GOT3 (cell line): ENCODE data around the gene KCNE4.
A peak's percentile ranks its signal among the peaks of the same experiment; 100 is the strongest.

Source experiments
- DNase-seq: peaks from one replicate; lab custom pipeline; 2025; ENCODE audit warnings: mixed read lengths; lab: John Stamatoyannopoulos, UW

The KCNE4 gene

DNA sequence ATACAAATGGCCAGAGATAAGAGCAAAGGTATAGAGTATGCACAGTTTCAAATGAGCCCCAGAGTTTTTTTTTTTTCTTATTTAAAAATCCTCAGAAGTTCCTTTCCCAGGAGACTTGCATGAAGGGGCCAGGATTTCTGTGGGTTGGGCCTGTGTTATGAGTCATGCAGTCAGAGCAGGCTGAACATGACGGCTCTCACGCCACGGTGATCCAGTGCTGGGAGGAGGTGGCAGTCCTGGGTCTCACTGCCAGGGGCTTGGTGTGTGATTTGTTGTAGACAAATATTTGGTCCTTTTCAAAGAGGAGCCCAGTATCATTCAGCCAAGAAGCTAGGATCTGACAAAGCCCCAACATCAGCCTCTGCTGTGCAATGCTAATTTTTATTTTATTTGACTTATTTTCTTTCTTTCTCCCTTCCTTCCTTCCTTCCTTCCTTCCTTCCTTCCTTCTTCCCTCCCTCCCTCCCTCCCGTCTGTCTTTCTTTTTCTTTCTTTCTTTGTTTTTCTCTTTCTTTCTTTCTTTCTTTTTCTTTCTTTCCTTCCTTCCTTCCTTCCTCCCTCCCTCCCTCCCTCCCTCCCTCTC, 10.4 kb upstream of the KCNE4 start:
- DNase-seq, result peak; percentile 52

DNA sequence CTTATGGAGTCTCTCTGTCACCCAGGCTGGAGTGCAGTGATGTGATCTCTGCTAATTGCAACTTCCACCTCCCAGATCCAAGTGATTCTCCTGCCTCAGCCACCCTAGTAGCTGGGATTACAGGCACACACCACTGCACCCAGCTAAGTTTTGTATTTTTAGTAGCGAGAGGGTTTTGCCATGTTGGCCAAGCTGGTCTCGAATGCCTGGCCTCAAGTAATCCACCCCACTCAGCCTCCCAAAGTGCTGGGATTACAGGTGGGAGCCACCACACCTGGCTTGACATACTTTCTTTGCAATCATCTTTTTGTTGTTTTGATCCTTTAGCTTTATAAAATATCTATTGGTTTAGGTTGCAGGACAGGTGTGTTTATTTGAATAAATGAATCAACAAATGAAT, 9.7 kb upstream of the KCNE4 start:
- no peak for DNase-seq

DNA sequence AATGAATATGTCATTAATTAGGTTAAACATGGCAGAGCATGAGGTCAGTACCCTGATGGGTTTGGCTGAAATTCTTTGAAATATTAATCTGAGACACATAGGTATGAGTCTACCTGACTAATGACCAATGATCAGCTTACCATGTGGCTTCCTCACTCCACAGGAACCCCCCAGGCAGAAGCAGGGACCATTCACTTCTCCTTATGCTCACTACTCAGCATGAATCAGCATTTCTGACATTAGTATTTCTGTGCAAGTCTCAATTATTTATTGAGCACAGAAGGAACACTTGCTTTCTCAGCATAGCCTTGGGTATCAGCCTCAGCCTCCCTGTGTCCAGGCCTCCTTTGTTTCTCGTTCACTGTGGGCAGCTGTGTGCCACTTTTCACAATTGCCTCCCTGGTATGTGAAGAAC, 9.3 kb upstream of the KCNE4 start:
- no peak for DNase-seq

DNA sequence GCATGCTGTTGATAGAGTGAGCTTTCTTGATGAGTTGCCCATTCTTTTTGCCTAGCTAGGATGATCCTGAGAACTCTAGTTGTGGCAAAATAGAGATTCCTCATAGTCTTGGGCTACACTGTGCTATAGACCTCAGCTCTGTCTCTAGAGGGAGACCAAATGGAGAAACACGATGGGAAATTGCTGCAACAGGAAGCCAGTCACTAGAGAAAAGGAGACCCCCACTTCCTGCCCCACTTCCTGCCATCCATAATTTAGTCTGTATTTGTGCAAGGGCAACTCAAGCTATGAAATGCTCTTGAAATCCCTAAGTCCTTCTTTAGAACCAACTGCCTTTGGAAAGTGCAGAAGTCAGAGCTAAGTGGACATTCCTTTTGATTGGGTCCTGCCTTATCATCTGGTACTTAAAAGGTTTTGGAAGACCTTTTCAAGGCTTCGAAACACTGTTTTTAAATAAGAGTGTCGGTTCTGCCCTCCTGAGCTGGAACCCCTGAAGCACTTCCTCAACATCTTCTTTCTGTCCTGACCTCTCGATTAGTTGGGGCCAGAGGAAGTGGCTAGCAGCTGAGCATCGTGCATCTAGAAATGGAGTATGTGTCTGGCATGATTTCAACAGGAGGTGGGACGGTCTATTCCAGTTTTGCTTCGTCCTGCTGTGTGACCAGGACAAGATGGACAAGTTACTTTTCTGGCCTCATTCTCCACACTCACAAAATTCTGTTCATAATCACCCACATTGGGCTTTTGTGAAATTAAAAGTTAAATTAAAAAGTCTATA, 8.6 kb upstream of the KCNE4 start:
- DNase-seq, result no peak

DNA sequence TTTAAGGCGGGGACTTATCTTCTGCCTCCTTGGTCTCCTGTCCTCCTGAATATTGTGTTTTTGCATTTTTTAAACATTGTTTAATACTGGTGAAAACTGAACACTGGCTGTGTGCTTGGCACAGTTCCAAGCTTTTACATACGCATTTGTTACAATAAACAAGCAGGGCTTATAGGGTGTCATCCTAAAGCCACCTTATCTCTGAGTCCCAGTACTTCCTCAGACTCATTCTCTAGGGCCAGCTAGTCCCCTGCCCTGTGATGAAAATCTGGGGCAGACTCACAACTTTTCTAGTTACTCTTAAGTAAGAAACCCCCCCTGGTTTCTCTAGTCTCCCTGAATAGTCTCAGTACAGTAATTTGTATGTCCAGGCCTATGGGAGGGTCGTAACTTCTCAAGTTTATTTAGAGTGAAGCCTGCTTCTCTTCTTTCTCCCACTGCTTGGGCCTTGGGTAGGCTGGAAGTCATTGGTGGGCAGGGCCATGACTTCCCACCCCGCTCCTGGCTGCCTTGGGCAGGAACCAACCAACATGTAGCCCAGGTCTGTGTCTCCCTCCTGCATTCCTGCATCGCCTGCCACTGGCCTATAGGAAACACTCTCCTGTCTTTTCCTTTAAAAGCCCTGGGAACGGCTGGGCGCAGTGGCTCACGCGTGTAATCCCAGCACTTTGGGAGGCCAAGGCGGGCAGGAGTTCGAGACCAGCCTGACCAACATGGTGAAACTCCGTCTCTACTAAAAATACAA, 7.7 kb upstream of the KCNE4 start:
- DNase-seq, result no peak

DNA sequence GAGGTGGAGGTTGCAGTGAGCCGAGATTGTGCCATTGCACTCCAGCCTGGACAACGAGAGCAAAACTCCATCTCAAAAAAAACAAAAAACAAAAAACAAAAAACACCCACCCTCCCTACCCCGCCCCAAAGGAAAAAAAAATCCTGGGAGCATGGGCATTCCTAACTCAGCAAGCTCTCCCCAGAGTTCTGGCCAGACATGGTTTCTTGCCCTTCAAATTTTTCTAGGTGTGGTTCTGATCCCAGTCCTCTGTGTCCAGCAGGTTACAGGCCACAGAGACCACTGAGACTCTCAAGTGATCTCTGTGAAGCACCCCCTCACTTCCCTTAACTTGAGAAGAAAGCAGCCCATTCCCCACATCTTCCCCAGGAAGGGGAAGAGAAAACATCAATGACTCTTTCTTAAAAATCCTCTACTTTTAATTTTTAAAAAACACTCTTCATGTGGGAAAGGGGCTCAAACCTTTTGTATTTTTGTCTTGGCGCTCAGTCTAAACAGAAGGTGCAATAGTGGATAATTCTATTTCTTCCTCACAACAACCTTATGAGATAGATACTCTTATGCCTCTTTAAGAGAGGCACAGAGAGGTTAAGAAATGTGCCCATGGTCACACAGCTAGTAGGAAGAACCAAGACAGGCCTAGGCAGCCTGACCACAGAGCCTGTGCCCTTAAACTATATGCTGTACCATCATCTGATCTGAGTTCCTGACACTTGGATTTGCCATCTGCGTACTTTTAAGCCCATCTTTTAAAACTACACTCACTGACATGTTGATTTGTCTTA, 6.9 kb upstream of the KCNE4 start:
- no peak for DNase-seq

DNA sequence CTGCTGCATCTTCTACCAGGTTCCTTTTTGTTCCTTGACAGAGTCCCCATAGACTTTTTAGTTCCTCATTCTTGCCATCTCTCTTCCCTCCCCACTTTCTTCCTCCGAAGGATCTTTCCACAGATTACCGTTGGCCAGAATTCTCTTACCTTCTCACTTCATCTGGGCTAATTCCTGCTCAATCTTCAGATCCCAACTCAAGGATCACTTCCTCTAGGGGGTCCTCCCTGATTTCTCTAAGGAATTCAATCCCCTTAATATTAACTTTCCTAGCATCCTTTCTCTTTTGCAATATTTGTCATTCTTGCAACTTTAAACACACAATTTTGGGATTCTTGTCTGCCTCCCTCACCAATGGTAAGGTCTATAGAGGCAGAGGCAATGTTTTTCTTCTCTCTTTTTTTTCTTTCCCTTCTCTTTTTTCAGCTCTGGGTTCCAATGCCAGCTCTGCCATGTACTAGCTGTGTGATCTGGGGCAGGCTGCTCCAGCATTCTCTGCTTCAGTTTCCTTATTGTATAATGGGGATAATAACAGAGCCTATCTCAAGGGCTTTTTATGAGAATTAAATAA, 5.4 kb upstream of the KCNE4 start:
- no peak for DNase-seq

DNA sequence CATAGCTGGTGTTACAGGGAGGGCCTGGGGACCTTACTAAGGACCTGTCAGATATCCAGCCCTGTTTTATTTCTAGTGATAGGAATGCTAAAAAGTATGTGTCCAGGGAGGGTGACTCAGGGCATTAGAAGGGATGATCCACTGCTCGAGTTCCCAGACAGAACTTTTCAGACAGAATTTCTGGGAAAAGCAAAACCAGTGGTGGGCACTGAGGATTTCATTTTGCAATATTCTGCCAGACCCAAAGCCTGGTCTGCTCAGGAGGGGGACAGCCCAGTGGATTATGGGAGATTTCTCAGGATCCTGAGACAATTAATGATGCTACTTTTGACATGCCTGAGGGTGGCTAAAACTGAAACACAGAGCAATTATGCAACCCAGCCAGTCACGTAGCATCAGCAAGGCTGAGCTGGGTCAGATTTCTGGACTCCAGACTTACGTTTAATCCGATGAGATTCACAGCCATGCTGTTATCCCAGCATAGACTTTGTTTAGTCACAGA, 4.7 kb upstream of the KCNE4 start:
- no peak for DNase-seq

DNA sequence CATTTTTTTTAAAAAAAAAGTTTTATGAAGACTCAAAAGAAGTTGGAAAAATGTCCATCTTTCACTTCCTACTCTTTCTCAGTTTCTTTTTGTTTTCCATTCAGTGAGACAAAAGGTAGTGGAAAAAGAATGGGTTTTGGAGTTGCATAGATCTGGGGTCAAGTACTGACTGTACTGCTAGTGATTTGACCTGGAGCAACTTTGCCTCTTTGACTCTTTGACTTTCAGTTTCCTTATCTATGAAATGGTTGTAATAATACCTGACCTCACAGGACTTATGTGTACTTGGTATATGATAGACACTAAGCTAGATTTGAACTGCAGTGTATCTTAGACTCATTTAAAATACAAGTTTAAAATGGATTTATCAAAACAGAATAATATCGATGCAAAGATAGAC, 3.5 kb upstream of the KCNE4 start:
- no peak for DNase-seq

DNA sequence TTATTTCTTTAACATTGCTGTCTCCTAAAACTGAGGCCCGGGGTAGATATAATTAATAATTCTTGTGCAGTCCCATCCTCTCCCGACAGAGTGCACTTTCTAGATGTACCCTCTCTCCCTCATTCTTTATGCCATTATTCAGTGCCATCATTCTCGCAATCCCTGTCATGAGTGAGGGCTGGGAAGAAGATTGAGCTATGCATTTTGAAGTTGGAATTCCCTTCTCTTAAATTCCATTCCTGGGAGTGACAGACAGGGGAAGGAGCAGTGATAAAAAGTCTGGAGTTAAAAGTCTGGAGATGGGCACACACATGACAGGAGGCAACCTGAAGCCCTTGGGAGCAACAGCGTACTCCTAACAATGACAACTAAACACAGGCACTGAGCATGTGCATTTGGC, 2.6 kb upstream of the KCNE4 start:
- DNase-seq, result no peak

DNA sequence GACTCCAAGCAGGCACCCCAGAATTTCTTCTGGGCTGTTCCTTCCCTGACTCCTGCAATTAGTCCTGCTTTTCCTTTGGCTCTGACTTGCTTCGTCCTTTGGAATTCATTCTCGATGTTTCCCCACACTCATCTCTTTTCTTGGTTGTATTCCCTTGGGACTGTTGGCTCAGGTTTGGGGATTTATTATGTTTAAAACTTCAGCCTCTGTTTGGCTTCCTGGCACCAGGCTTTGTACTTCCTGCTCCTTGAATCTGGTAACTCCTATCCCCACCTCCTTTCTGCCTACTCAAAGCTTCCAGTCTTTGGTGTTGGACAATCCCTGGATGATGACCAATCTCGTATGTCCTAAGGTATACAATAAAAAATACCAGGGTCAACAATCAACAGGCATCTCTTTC, 1.8 kb upstream of the KCNE4 start:
- no peak for DNase-seq

DNA sequence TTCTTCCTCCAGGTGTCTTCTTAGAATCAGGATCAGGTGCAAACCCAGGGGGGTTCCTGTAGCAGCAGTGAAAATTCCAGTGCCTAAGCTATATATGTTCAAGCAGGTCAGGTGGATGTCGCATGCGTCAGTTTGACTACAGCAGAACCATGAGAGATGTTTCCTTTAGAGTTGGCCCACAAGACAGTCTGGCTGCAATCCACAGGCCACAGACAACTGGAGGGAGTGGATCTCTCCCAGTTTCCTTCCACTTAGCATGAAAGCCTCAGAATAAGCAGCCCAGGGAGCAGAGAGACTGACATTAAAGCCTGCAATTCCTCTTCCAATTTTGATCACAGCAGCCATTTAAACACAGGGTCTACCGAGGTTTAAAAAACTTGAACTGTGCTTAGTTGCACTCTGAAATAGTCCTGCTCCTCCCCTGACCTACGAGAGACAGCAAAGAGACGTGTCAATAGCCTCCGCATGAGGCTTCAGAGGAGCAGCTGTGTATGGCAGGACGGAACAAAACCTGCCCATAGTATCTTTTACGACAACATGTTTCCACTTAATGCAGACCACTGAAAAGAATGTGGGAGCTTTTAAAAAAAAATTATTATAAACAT, 988 bp upstream of the KCNE4 start:
- DNase-seq, result no peak

DNA sequence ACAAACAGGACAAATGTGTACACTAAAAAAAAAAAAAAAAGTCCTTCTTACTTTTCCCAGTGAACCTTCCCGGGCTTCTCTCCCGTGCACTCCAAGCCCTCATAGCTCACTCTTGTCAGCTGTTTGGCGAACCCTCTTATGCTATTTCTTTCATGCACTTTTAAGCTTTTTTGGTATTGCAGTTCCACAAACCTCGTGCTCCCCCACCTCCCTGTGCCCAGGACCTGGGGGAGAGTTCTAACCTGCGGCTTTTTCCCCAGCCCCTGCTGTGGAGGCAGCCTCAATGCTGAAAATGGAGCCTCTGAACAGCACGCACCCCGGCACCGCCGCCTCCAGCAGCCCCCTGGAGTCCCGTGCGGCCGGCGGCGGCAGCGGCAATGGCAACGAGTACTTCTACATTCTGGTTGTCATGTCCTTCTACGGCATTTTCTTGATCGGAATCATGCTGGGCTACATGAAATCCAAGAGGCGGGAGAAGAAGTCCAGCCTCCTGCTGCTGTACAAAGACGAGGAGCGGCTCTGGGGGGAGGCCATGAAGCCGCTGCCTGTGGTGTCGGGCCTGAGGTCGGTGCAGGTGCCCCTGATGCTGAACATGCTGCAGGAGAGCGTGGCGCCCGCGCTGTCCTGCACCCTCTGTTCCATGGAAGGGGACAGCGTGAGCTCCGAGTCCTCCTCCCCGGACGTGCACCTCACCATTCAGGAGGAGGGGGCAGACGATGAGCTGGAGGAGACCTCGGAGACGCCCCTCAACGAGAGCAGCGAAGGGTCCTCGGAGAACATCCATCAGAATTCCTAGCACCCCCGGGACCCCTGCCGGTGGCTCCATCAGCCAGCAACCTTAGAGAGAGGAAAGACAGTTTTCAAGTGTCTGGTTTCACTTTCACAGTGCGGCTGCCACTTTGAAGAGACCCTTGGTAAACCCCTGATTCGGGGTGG, 826 bp downstream of the KCNE4 start:
- no peak for DNase-seq

DNA sequence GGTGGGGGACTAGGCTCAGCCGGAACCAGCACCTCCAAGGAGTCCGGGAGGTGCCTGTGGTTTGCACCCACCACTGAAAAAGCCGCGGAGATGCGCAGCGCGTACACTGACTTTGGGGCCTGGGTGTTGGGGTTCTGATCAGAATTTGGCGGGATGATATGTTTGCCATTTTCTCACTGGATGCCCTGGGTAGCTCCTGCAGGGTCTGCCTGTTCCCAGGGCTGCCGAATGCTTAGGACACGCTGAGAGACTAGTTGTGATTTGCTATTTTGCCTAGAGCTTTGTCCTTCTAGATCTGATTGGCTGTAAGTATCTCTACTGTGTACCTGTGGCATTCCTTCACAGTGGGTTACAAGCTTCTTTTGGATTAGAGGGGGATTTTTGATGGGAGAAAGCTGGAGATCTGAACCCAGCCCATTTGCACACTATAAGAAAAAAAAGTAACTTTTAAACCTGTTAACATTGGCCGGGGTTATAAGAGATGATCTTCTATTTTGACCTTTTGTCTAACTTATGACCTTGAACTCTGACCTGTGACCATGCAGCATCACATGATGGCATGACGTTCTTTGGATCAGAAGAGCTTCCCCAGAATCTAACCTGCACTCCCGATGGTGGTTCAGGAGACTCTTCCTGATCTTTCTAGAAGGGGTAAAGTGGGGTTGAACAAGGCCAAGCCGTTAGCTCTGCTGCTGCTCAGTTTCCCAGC, 1.6 kb downstream of the KCNE4 start:
- no peak for DNase-seq

DNA sequence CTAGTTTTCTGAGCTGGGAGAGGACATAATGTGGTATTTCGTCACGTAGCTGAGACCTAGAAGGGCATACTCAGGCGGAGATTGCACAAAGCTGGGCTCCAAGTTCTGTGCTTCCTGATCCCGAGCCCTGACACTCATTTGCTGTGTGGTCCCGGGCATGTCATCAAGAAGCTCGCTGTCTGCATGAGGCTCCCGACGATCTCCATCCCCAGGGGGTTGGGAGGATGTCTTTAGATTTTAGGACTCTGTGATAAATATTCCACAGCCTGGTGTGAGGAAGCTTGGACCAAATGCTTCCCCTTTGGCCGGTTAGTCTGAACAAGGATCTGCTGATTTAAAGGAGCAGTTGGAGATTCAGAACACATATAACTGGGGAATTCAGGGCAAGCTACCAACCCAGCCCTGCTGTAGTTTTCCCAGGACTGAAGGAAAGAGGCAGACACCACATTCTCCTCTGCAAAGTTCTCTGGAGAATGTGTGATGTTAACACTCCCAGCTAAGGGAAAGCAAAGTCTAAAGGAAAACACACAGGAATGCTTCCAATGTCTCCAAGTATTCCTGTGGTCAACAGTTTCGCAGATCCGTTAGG, 2.3 kb downstream of the KCNE4 start:
- no peak for DNase-seq

DNA sequence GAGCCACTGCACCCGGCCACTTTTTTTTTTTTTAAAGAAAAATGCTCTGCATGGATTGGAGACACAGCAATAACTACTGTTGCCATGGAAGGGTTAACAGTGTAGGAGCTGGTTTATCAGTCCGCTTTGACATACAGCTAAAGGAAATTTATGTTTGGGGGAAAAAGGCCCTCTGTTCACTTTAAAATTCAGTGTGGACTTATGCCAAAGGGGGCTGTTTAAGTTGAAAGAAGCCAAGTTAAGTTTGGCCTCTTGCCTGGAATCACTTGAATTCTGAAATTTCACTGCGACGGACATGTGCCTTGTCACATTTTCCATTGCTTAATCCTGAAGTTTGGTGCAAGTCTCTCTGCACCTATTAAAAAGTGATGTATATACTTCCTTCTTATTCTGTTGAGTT, 3.1 kb downstream of the KCNE4 start:
- no peak for DNase-seq

DNA sequence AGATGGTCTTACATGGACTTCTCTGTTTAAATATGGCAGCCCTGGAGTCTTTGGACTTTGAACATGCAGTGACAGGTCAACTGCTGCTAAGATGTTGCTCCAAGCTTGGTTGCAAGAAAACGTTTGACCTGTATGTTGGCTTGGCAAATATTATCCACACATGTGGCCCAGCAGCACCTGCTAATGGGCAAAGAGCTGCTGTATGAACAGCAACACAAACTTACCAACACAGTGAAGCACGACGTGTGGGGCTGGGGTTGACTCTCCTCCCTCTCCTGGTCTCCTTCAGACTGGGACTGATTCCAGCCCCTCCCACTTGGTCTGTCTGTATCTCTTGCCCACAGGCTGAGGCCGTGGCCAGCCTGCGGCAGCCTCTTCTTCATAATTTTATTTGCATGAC, 3.8 kb downstream of the KCNE4 start:
- DNase-seq, result no peak

DNA sequence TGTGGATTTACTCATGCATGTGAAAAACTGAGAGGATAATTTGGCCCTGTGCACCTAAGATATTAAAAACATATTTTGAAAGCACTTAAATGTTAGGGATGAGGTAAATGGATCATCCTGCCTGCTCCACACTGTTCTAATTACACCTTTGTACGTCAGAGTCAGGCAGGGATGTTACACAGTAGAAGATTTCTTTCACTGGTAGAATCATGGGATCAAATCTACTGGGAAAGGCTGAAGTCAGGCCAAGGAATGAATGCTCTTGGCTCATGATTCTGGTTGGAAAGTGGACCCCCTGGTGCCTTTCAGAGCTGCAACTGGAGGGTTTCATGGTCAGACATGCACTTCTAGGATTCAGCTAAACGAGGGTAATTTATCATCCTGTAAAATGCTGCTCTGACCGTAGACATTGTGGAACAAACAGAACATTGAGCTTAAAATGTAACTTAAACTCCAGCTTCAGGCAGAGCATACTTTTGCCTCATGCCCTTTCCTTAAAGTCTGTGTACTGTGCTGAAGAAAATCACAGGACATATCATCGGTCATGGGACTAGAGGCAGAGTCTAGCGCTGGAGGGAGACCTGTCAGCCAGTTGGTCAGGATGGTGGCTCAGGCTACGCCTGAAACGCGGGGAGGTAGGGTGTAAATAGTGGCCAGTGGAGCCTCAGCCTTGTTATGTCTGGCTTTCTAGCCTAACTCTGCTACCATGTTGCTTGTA, 4.9 kb downstream of the KCNE4 start:
- no peak for DNase-seq

DNA sequence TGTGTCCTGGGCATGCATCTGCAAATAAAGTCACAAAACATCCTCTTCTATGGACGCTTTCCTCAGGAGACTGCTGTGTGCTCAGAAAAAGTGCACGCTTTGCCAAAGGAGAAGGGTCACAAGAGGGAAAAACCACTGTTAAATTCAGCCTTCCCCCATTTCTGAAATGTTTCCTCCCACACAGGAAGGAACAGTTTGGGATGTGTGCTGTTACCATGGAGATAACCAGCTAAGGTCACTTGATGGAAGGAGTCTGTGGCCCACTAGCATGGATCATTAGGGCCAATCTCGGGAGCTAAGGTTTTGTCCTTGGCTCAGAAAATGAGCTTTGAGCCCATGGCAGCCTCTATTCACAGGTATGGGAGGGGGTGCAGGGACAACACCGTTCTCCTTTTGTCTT, 5.6 kb downstream of the KCNE4 start:
- DNase-seq, result no peak
